ENCODE data around the gene GUCY1A2.

DNA sequence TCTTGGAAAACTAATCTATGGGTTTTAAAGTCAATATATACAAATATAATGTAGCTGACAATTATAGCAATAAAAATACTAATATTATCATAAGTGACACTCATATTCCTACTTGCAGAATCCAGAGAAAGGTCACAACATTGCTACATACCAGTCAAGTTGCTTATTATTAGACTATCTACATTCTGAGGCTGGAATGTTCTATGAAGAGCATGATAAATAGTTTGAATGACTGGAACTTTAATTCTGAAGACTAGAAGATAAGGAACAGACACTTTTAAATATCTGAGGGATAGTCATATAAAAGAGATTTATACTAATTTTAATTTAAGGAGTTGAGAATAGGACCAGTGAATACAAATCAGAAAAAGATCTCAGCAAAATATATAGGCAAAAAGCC, 146.0 kb downstream of the GUCY1A2 start:
- no peak for TF ChIP-seq CTCF (IDR thresholded peaks at IDR 0.05)
- TF ChIP-seq POLR2A (IDR thresholded peaks at IDR 0.05): no peak
- no peak for TF ChIP-seq EP300 (IDR thresholded peaks at IDR 0.05; ENCODE audit: low read depth)
- no peak for TF ChIP-seq POLR2AphosphoS5 (IDR thresholded peaks at IDR 0.05)

Measured in transverse colon (tissue), 4 donors.